HG03280 (cell line): ENCODE results near the gene SNCB.

Source experiments
- ATAC-seq: cut with Tn5 transposase; IDR thresholded peaks from one replicate; pipeline ENCODE4 v1.9.1; 2021; ENCODE audit warnings: mild to moderate bottlenecking, moderate library complexity; ENCODE audit not compliant: unreplicated experiment

Gene SNCB

GRCh38 chr5:176661676-176662075, 31.3 kb upstream of the SNCB start:
- ATAC-seq: no peak

GRCh38 chr5:176660860-176661641, 30.7 kb upstream of the SNCB start:
- peak; percentile 63 for ATAC-seq

- ATAC-seq: peak; percentile 29
These were observed 30.2 kb upstream of the SNCB start for GRCh38 chr5:176660530-176660859.

- ATAC-seq: no peak
These were observed 29.6 kb upstream of the SNCB start for GRCh38 chr5:176659860-176660461.

- ATAC-seq: no peak
These were observed 29.1 kb upstream of the SNCB start for GRCh38 chr5:176659512-176659839.

- no peak for ATAC-seq
These were observed 28.6 kb upstream of the SNCB start for GRCh38 chr5:176658817-176659511.

- no peak for ATAC-seq
These were observed 27.8 kb upstream of the SNCB start for GRCh38 chr5:176658007-176658599.

- ATAC-seq: no peak
These were observed 26.2 kb upstream of the SNCB start for GRCh38 chr5:176656467-176656990.

- ATAC-seq: no peak
These were observed 24.5 kb upstream of the SNCB start for GRCh38 chr5:176654856-176655255.

- ATAC-seq: no peak
These were observed 23.4 kb upstream of the SNCB start for GRCh38 chr5:176653401-176654385.

GRCh38 chr5:176652136-176652535, 21.8 kb upstream of the SNCB start:
- no peak for ATAC-seq

GRCh38 chr5:176651472-176651980, 21.2 kb upstream of the SNCB start:
- no peak for ATAC-seq

GRCh38 chr5:176650354-176650884, 20.1 kb upstream of the SNCB start:
- ATAC-seq: no peak

- ATAC-seq: no peak
These were observed 18.3 kb upstream of the SNCB start for GRCh38 chr5:176648474-176649194.

GRCh38 chr5:176647843-176648473, 17.6 kb upstream of the SNCB start:
- no peak for ATAC-seq

- peak; percentile 96 for ATAC-seq
These were observed 16.9 kb upstream of the SNCB start, which contains the start of gene TSPAN17 for GRCh38 chr5:176647030-176647842. TSPAN17 (plus strand) TSS chr5:176647484; CDS start chr5:176647616, 132 bp downstream.

- peak; percentile 10 for ATAC-seq
These were observed 16.3 kb upstream of the SNCB start for GRCh38 chr5:176646707-176647029.
